HepG2 (cell line): ENCODE measurements around the gene EIF3J. TPM values are rescaled to one million over a fixed set of nuclear protein-coding genes. Genes with fewer than 3 reads are reported as not detected.

Source experiments
- ARNT2 ChIP-seq: sonication (generic); formaldehyde crosslinking; IDR thresholded peaks from 2 replicates; pipeline ENCODE4 v1.8.0; 2022; ENCODE audit warnings: mild to moderate bottlenecking, low read depth, missing genetic modification reagents, moderate library complexity
- CAMTA2 ChIP-seq: sonication (generic); formaldehyde crosslinking; IDR thresholded peaks from 2 replicates; pipeline ENCODE4 v1.4.0; 2020; ENCODE audit warnings: mild to moderate bottlenecking, missing genetic modification reagents, borderline replicate concordance
- HNRNPK ChIP-seq: fragments of 200-400 bp; formaldehyde crosslinking; IDR thresholded peaks from 2 replicates; pipeline ENCODE4 v1.6.1; 2018; ENCODE audit warnings: low read length, low read depth, moderate library complexity, mild to moderate bottlenecking; ENCODE audit not compliant: poor library complexity, severe bottlenecking
- HNRNPL ChIP-seq: fragments of 200-400 bp; formaldehyde crosslinking; IDR thresholded peaks from 2 replicates; pipeline ENCODE4 v1.6.1; 2017; ENCODE audit warnings: mild to moderate bottlenecking, low read depth, low read length
- ISX ChIP-seq: sonication (generic); formaldehyde crosslinking; conservative IDR thresholded peaks from 2 replicates; pipeline ENCODE4 v1.5.0; 2020; ENCODE audit warnings: missing genetic modification reagents
- KLF15 ChIP-seq: sonication (generic); formaldehyde crosslinking; IDR thresholded peaks from 2 replicates; pipeline ENCODE4 v1.8.1; 2023; ENCODE audit warnings: borderline replicate concordance, mild to moderate bottlenecking, inconsistent platforms, missing genetic modification reagents, mixed read lengths
- MEIS1 ChIP-seq: sonication (generic); formaldehyde crosslinking; IDR thresholded peaks from 2 replicates; pipeline ENCODE4 v1.9.0; 2021; ENCODE audit warnings: mild to moderate bottlenecking, missing genetic modification reagents, moderate library complexity, borderline replicate concordance
- RAD21 ChIP-seq: fragments of 450-650 bp; formaldehyde crosslinking; IDR thresholded peaks from 2 replicates; pipeline ENCODE4 v1.5.0; 2020; ENCODE audit warnings: mild to moderate bottlenecking
- TCF7L2 ChIP-seq: IDR thresholded peaks from 2 replicates; pipeline ENCODE4 v1.6.1; 2011; ENCODE audit warnings: mild to moderate bottlenecking, low read depth, low read length, moderate library complexity
- U2AF2 ChIP-seq: fragments of 200-400 bp; formaldehyde crosslinking; IDR thresholded peaks from 2 replicates; pipeline ENCODE4 v1.6.1; 2017; ENCODE audit warnings: low read depth, mild to moderate bottlenecking, low read length
- ZBTB7B ChIP-seq: sonication (generic); formaldehyde crosslinking; IDR thresholded peaks from 2 replicates; pipeline ENCODE4 v1.4.0; 2020; ENCODE audit warnings: missing genetic modification reagents
- ZFP41 ChIP-seq: sonication (generic); formaldehyde crosslinking; IDR thresholded peaks from 2 replicates; pipeline ENCODE4 v1.4.0; 2020; ENCODE audit warnings: mild to moderate bottlenecking, missing genetic modification reagents, borderline replicate concordance
- ZFP82 ChIP-seq: sonication (generic); formaldehyde crosslinking; IDR thresholded peaks from 2 replicates; pipeline ENCODE4 v1.5.1; 2020; ENCODE audit warnings: mild to moderate bottlenecking, missing genetic modification reagents, borderline replicate concordance
- ZNF180 ChIP-seq: sonication (generic); formaldehyde crosslinking; IDR thresholded peaks from 2 replicates; pipeline ENCODE4 v1.4.0; 2020; ENCODE audit warnings: low read depth, missing genetic modification reagents, borderline replicate concordance
- ZNF556 ChIP-seq: sonication (generic); formaldehyde crosslinking; IDR thresholded peaks from 2 replicates; pipeline ENCODE4 v1.4.0; 2020; ENCODE audit warnings: mild to moderate bottlenecking, missing genetic modification reagents, borderline replicate concordance
- ZNF605 ChIP-seq: sonication (generic); formaldehyde crosslinking; IDR thresholded peaks from 2 replicates; pipeline ENCODE4 v1.8.0; 2022; ENCODE audit warnings: mild to moderate bottlenecking, missing genetic modification reagents
- ZNF775 ChIP-seq: sonication (generic); formaldehyde crosslinking; IDR thresholded peaks from 2 replicates; pipeline ENCODE4 v1.4.0; 2020; ENCODE audit warnings: missing genetic modification reagents, mild to moderate bottlenecking, moderate library complexity, borderline replicate concordance
- ZNF839 ChIP-seq: sonication (generic); formaldehyde crosslinking; IDR thresholded peaks from 2 replicates; pipeline ENCODE4 v1.4.0; 2020; ENCODE audit warnings: missing genetic modification reagents, mild to moderate bottlenecking, borderline replicate concordance
- polyA plus RNA-seq, 8 experiments: library from polyadenylated mRNA; depleted of rRNA in 3 of 8; stranded (reverse) in 7 of 8; unstranded in 1 of 8; fragments of >200 nt; fragmentation: Illumina TruSeq in 4 of 8; extraction: Trizol in 4 of 8; gene quantifications; 2 replicates each; pipeline versions ENCODE4 v1.2.1 to v1.2.3, GENCODE V29; 2011 to 2016; ENCODE audit warnings: low read depth in 4 of 8, missing spikeins in 1 of 8, mixed read lengths in 1 of 8; ENCODE audit not compliant: insufficient read depth in 1 of 8
- total RNA-seq, 5 experiments: library from RNA; depleted of rRNA; stranded (reverse); fragments of >200 nt; fragmentation: Illumina TruSeq; extraction: Trizol; gene quantifications; 2 replicates each; pipeline ENCODE4 v1.2.3, GENCODE V29; 2016; ENCODE audit warnings: low read depth in 1 of 5
- TF ChIP-seq, protein P1 (sequence below): sonication (generic); formaldehyde crosslinking; IDR thresholded peaks from 2 replicates; pipeline ENCODE4 v1.4.0; 2020; ENCODE audit warnings: missing genetic modification reagents
- TF ChIP-seq, protein P2 (sequence below): sonication (generic); formaldehyde crosslinking; IDR thresholded peaks from 2 replicates; pipeline ENCODE4 v1.5.0; 2020; ENCODE audit warnings: mild to moderate bottlenecking, missing genetic modification reagents
- TF ChIP-seq, protein P3 (sequence below): sonication (generic); formaldehyde crosslinking; IDR thresholded peaks from 2 replicates; pipeline ENCODE4 v1.5.1; 2020; ENCODE audit warnings: missing genetic modification reagents, mild to moderate bottlenecking, borderline replicate concordance

EIF3J gene
- total and polyA plus RNA-seq, 2 of the 13 experiments (the other 11 are each of a cell fraction or from before 2014, with no cell fraction given), result 51.7 to 69.2 TPM

DNA sequence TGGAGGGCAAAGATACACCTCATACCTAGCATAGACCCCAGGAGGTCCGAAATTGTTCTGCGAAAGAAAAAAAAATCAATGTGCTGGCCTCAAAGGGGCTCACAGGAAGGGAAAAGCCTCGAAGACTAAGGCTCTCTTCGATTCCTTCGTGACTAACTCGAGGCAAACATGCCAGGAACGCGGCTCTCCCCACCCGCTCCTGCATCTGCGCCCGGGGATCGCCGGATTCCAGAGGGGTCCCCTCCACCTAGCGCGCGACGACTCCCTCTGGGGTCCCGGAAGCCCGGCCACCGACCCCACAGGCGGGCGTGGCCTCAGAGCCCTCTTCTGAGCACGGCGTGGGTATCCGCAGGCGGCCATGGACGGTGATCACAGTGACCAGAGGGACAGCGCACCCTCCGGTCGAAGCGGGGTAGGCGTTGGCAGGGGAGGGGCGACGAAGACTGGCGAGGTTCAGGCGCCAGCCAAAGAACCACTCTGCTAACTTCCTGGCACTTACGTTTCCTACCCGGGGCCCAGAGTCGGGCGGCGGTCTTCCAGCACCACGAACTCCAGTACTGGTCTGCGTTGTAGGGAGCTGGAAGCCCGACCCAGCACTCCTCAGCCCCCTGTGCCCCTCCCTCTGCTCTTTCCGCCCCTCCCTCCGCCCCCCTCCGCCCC, 515 bp upstream of the EIF3J start (continued):
- TF ChIP-seq, protein P1, sequence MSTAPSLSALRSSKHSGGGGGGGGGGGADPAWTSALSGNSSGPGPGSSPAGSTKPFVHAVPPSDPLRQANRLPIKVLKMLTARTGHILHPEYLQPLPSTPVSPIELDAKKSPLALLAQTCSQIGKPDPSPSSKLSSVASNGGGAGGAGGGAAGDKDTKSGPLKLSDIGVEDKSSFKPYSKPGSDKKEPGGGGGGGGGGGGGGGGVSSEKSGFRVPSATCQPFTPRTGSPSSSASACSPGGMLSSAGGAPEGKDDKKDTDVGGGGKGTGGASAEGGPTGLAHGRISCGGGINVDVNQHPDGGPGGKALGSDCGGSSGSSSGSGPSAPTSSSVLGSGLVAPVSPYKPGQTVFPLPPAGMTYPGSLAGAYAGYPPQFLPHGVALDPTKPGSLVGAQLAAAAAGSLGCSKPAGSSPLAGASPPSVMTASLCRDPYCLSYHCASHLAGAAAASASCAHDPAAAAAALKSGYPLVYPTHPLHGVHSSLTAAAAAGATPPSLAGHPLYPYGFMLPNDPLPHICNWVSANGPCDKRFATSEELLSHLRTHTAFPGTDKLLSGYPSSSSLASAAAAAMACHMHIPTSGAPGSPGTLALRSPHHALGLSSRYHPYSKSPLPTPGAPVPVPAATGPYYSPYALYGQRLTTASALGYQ (CRISPR knock-in tag), result 0 out of 2 replicates have a peak, but pooled peaks have one; percentile 26
- TF ChIP-seq U2AF2 (no peak), ISX (CRISPR knock-in tag) (no peak), ZFP82 (no peak), HNRNPK (no peak), ZNF180 (CRISPR knock-in tag) (no peak), ZNF605 (peak; percentile 77), HNRNPL (peak; percentile 85), MEIS1 (CRISPR knock-in tag) (no peak), TCF7L2 (no peak), ZNF556 (no peak), ZBTB7B (CRISPR knock-in tag) (peak; percentile 70; the same call in 1 of the 2 replicates), ARNT2 (0 out of 2 replicates have a peak, but pooled peaks have one; percentile 5), ZFP41 (no peak), KLF15 (CRISPR knock-in tag) (peak; percentile 76; the same call in 1 of the 2 replicates), CAMTA2 (CRISPR knock-in tag) (no peak), ZNF775 (CRISPR knock-in tag) (0 out of 2 replicates have a peak, but pooled peaks have one; percentile 65), ZNF839 (no peak), RAD21 (CRISPR knock-in tag) (peak; percentile 45; the same call in 1 of the 2 replicates)
- TF ChIP-seq, protein P2, sequence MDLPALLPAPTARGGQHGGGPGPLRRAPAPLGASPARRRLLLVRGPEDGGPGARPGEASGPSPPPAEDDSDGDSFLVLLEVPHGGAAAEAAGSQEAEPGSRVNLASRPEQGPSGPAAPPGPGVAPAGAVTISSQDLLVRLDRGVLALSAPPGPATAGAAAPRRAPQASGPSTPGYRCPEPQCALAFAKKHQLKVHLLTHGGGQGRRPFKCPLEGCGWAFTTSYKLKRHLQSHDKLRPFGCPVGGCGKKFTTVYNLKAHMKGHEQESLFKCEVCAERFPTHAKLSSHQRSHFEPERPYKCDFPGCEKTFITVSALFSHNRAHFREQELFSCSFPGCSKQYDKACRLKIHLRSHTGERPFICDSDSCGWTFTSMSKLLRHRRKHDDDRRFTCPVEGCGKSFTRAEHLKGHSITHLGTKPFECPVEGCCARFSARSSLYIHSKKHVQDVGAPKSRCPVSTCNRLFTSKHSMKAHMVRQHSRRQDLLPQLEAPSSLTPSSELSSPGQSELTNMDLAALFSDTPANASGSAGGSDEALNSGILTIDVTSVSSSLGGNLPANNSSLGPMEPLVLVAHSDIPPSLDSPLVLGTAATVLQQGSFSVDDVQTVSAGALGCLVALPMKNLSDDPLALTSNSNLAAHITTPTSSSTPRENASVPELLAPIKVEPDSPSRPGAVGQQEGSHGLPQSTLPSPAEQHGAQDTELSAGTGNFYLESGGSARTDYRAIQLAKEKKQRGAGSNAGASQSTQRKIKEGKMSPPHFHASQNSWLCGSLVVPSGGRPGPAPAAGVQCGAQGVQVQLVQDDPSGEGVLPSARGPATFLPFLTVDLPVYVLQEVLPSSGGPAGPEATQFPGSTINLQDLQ, result no peak
- TF ChIP-seq, protein P3, sequence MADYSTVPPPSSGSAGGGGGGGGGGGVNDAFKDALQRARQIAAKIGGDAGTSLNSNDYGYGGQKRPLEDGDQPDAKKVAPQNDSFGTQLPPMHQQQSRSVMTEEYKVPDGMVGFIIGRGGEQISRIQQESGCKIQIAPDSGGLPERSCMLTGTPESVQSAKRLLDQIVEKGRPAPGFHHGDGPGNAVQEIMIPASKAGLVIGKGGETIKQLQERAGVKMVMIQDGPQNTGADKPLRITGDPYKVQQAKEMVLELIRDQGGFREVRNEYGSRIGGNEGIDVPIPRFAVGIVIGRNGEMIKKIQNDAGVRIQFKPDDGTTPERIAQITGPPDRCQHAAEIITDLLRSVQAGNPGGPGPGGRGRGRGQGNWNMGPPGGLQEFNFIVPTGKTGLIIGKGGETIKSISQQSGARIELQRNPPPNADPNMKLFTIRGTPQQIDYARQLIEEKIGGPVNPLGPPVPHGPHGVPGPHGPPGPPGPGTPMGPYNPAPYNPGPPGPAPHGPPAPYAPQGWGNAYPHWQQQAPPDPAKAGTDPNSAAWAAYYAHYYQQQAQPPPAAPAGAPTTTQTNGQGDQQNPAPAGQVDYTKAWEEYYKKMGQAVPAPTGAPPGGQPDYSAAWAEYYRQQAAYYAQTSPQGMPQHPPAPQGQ (CRISPR knock-in tag), result 0 out of 2 replicates have a peak, but pooled peaks have one; percentile 48
